KBM-7 (cell line): ENCODE data around the gene CAMK2B.

Source experiments
- DNase-seq: peaks from one replicate; pipeline ENCODE4 v3.0.0-alpha.2; 2015
- in situ Hi-C: fragments of 300-500 bp; cut with MboI; formaldehyde crosslinking; loops from 2 replicates; pipeline ENCODE4 v1.14.3; 2020; ENCODE audit warnings: low sequenced_read_pairs, low pct_unique_long_range_greater_than_20kb, mixed read lengths

CAMK2B gene

DNA sequence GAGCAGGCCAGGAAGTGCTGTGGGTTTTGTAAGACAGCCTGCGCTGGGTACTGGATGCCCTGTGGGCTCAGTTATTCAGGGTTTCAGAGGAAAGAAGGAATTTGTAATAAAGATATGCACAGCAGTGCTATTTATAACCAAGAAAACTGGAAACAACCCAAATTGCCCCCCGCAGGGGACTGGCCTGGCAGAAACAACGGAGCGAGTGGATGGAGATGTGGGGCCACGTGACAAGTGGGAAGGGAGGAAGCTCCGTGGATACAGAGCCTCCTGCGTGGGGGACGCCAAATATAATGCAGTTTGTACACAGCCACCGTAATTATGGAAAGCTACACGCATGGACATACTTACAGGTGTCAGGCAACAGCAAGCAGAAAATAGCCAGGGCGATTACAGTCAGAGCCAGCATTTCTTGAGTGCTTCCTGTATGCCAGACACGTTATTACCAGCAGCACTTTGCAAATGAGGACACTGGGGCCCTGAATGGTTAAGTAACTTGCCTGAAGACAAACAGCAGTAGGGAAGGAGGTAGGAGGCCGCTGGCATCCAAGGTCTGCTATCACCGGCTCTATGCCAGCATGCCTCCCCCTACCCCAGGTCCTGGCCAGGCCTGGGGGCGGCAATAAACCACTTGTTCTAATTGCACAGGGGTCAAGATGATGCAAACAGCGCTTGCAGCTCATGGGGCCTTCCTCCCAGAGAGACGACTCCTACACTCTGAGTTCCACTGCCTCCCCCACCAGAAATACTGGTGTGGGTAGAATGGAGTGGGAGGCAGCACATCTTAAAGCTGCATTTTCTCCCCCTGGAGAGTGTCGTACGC, 8.7 kb upstream of the CAMK2B start:
- in situ Hi-C loops, result no loop called here

DNA sequence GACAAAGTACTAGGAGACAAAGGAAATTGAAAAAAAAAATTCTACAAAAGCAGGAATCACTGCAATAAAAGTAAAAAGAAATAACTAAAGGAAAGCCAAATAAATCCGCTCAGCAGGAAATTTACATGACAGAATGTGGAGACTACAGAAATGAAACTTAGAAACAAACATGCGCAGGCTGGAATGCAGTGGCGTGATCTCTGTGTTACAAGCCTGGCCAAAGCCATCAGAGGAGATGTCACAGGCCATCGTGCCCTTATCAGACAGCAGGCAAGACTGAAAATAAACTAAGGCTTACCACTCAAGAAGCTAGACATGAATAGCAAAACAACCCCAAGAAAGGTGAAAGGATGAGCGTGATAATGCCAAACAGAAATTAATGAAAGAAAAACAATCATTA, 6.3 kb upstream of the CAMK2B start:
- DNase-seq, result no peak
- in situ Hi-C loops, result no loop called here

More for the DNA sequence above, 8.7 kb upstream of the CAMK2B start:
- no peak for DNase-seq

- in situ Hi-C loops, result no loop called here
- DNase-seq, result no peak
These were observed 4.9 kb upstream of the CAMK2B start for GRCh38 chr7:44330331-44330730.

DNA sequence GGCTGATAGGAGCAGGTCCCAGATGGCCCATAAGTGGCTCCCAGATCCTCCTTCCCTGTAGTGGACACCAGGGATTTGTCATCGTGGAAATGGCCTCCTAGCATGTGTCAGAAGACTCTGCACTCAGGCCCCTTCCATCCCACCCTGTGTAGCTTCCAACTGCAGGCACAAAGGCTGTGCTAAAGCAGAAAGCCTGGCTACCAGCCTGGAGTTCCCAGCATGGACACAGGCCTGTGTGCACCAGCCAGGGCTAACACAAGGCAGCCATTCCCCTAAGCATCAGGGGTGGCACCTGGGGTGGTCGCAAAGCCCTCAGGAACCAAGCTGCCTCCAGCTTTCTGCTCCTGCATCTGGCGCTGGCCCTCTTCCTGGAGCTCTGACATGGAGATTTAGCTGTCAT, 4.5 kb upstream of the CAMK2B start:
- no peak for DNase-seq
- in situ Hi-C loops, result no loop called here

GRCh38 chr7:44329081-44329480, 3.7 kb upstream of the CAMK2B start:
- no peak for DNase-seq
- in situ Hi-C loops, result no loop called here

GRCh38 chr7:44327981-44328380, 2.6 kb upstream of the CAMK2B start:
- in situ Hi-C loops, result no loop called here
- DNase-seq, result no peak

DNA sequence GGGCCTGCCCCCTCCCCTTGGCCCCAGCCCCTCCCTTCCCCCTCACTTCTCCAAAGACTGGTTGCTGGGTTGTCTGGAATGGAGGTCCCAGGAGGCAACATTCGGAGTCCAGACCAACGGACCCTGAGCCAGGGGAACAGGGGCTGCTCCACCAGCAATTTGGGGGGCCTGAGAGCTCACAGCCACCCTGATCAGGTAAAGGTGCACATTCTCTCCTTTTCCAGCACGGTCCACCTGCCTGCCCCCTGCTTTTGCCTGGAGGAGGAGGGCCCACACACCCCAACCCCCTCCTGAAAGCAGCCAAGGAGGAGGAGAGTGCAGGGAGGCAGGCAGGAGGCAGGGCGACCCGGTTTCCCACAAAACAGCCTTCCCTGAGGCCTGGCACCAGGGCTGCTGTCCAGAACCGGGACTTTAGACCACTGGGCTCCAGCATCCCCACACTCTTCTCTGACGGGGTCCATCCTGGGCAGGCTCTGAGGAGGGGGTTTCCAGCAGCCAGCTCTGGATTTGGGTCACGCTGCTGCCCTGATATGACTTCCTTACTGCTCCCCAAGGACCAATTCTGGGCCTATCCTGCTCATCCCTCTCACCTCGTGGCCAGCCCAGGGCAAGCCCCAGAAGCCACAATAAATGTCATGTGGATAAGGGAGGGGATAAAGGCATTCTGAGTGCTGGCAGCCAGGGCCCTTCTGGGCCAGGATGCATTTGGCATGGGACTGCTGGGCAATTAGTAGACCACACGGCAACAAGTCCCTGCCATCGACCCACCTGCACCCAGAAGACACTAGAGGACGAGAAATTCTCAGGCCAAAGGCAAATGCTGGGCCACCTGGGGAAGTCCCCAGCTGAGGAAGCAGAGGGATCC, 1.1 kb upstream of the CAMK2B start:
- in situ Hi-C loops, result no loop called here

DNA sequence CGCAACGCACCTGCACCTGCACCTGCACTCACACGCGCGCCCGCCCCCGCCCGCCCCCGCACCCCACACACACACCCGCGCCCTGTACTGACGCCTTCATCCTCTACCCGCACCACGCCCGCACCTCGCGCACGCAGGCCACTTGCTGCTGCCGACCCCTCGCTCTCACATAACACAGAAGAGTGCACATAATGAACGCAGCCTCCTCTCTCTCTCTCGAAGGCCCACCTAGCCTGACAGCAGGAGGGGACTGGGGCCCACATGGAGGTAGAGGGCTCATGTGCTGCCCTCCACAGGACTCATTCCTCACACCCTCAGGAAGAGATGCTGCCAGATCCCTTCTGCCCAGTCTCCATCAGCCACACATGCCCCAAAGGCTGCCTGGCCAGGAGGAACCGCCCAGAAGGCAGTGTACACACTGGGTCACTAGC, 432 bp upstream of the CAMK2B start:
- peak; percentile 27 for DNase-seq

More for the DNA sequence above, 1.1 kb upstream of the CAMK2B start:
- DNase-seq, result no peak

DNA sequence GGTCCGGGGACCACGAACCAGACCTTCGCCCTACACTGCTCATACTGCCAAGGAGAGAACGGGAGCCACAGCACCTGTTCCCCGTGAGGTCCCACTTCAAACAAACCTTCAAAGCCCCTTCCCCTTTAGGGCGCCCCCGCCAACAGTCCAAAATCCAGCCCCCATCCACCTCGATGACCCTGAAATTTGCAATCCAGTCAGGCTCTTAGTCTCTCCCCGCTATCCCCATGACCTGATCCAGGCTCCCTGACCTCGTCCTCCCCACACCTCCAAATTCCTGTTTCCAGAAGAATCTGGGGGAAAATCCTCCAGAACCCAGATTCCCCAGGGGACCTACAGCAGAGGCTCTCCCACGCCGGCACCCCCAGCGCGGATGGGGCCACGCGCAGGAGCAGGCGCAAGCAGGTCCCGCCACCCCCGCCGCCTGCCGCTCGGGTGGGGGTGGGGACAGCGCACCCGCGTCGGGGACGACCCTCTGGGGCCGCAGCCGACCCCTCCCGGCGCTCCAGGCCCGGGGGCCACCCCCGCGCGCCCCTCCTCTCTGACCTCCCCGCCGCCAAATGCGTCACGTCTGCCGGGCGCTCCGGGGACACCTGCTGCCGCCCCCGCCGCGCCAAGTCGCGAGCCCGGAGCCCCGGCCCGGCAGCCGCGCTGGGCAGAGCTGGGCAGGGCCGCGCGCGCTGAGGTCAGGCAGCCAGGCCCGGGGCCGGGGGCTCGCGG, 753 bp downstream of the CAMK2B start:
- in situ Hi-C loops, result no loop called here
- no peak for DNase-seq

More for the DNA sequence above, 432 bp upstream of the CAMK2B start:
- in situ Hi-C loops, result no loop called here

DNA sequence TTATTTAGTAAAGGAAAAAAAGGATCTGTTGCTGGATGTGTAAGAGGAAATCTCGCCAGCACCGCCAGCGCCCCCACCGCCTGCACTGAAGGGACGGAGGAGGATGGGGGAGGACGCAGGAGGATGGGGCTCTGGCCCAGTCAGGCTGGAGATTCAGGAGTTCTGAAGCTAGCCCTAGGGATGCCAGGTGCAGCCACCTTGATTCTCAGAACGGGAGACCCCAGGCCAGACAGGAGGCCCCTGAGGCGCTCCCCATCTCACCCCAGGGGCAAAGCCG, 1.3 kb downstream of the CAMK2B start:
- DNase-seq, result no peak
- in situ Hi-C loops, result no loop called here

GRCh38 chr7:44323381-44324203, 1.8 kb downstream of the CAMK2B start:
- in situ Hi-C loops, result no loop called here
- no peak for DNase-seq

GRCh38 chr7:44322631-44323363, 2.6 kb downstream of the CAMK2B start:
- in situ Hi-C loops, result no loop called here
- no peak for DNase-seq

DNA sequence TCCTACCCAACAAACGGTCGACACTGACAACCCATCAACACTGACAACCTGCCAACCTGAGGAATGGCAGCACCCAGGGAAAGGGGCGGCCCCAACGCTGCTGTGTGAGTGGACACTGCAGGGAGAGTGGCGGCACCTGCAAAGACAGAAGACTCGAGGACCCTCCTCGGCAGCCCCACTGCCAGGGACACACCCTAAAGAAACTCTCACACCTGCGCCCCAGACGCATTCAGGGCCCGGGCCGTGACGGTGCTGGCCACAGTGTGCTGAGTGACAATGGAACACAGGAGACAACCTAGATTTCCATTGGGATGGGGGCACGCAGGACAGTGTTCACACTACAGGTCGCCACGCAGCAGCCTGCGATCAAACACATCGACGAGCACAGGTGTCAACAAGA, 3.6 kb downstream of the CAMK2B start:
- in situ Hi-C loops, result no loop called here
- DNase-seq, result no peak

DNA sequence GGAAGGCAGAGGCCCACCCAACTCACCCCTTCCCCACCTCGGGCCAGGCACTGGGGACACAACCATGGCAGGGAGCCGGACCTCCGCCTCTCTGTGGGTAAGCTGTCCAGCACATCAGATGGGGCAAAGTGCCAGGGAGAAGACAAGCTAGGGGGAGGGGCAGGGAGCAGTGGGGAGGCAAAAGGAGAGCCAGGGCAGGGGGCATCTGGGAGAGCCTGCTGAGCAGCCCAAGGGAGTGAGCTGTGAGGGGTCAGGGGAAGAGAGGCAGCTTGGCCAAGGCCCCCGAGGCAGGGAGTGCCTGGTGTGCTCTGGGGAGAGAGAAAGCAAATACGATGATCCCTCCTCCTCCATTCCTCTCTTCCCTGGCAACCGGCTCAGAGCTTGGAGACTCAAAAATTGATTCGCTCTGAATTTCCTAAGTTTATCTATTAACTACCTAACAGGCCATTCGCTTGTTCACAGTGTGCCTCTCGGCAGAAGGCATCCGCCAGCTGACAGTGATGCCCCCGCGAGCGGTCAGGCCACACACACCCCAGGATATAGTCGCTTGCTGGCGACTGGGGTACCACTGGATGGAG, 4.5 kb downstream of the CAMK2B start:
- in situ Hi-C loops, result no loop called here
- no peak for DNase-seq

DNA sequence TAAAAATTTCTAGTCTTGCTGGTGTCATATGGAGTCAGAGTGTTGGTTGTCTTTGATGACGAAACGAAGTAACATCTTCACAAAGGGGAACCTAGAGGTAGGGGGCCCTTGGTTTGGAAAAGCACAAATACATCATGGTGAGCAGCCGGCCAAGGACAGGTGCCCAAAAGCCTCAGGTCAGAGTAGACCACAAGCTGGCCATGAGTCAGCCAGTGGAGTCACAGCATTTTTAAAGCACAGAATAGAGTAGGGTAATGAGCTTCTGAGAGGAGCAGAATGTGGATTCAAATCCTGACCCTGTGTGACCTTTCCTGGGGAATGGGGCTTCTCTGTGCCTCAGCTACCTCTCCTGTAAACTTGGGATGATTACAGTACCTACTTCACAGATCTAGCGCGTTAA, 5.3 kb downstream of the CAMK2B start:
- no peak for DNase-seq
- in situ Hi-C loops, result no loop called here

- no peak for DNase-seq
These were observed 7.1 kb downstream of the CAMK2B start for GRCh38 chr7:44318332-44318731.

DNA sequence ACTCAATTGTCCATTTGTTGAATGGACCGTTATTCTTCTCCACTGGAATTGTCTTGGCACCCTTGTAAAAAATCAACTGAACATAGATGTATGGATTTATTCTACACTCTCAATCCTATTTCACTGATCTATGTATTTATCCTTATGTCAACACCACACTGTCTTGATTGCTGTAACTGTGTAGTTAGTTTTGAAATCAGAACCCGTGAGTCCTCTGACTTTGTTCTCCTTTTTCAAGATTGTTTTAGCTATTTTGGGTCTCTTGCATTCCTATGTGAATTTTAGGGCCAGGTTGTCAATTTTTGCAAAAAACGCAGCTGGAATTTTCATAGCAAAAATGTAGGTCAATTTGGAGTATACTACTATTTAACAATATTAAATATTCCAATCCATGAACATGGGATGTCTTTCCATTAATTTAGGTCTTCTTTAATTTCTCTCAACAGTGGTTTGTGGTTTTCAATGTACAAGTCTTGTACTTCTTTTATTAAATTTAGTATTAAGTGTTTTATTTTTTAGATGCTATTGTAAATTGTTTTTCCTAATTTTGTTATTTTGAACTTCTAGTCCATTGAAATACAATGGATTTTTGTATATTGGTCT, 10.0 kb downstream of the CAMK2B start:
- DNase-seq, result no peak
- in situ Hi-C loops, result no loop called here

More at GRCh38 chr7:44318332-44318731, 7.1 kb downstream of the CAMK2B start:
- in situ Hi-C loops, result no loop called here

GRCh38 chr7:44313621-44314031, 11.8 kb downstream of the CAMK2B start:
- DNase-seq, result no peak
- in situ Hi-C loops, result no loop called here
